ENCODE data around the gene ATXN3. TPM values are rescaled to one million over a fixed set of nuclear protein-coding genes. Genes with fewer than 3 reads are reported as not detected.
A peak's percentile ranks its signal among the peaks of the same experiment; 100 is the strongest.
"Not testable (repeated sequence)": the region's sequence is repeated elsewhere in the genome, so short reads cannot be mapped to it uniquely, and the experiment has no call there.

The ATXN3 gene
- total RNA-seq, 1 donor from 2014 or later, result 28.1 TPM

GRCh38 chr14:92088494-92088893 is 17.9 kb downstream of the ATXN3 start:
- DNase-seq (ENCODE audit: low spot score in 2 of 2) (no peak), FAIRE-seq (no peak)

GRCh38 chr14:92074555-92074954 is 31.8 kb downstream of the ATXN3 start:
- no peak for FAIRE-seq

GRCh38 chr14:92058006-92058917 is 48.1 kb downstream of the ATXN3 start:
- FAIRE-seq (no peak), DNase-seq (ENCODE audit: low spot score in 2 of 2) (no peak)

More at GRCh38 chr14:92074555-92074954, 31.8 kb downstream of the ATXN3 start:
- DNase-seq (ENCODE audit: low spot score in 2 of 2), result no peak

- DNase-seq (ENCODE audit: low spot score in 2 of 2), result no peak
- no peak for FAIRE-seq
Measured at GRCh38 chr14:92049781-92050180, 56.6 kb downstream of the ATXN3 start.

DNA sequence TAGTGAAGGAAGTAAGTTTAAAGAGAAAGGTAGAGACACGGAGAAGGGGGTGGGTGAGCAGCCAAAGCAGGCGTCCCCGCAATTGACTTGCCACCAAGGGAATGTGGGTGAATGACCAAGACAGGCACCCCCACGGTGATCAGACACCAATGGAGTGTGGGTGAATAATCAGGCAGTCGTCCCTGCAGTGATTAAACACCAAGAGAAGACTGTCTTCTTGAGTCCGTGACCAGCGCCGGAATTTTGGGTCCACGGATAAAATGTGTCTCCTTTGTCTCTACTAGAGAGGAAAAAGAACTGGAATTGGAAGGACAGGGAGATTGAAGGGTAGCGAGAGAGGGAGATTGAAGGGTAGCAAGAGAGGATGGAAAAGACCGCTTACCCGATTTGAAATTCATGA is 57.2 kb downstream of the ATXN3 start:
- not testable (repeated sequence) for DNase-seq (ENCODE audit: low spot score in 2 of 2); FAIRE-seq

DNA sequence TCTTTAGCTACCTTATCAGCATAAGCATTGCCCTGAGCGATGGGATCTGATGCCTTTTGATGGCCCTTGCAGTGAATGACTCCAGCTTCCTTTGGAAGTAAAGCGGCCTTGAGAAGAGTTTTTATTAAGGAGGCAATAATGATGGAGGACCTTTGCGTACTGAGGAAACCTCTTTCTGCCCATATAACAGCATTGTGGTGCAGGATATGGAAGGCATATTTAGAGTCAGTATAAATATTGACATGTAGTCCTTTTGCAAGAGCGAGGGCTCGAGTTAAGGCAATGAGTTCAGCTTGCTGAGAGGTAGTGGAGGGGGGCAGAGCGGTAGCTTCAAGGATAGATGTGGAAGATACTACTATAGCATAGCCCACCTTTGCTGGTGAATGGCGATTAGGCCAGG is 60.5 kb downstream of the ATXN3 start:
- FAIRE-seq; DNase-seq (ENCODE audit: low spot score in 2 of 2): not testable (repeated sequence)

- not testable (repeated sequence) for DNase-seq (ENCODE audit: low spot score in 2 of 2); FAIRE-seq
Measured at GRCh38 chr14:92041766-92042165, 64.6 kb downstream of the ATXN3 start.

GRCh38 chr14:92041203-92041602 is 65.2 kb downstream of the ATXN3 start:
- FAIRE-seq (no peak), DNase-seq (ENCODE audit: low spot score in 2 of 2) (no peak)

DNA sequence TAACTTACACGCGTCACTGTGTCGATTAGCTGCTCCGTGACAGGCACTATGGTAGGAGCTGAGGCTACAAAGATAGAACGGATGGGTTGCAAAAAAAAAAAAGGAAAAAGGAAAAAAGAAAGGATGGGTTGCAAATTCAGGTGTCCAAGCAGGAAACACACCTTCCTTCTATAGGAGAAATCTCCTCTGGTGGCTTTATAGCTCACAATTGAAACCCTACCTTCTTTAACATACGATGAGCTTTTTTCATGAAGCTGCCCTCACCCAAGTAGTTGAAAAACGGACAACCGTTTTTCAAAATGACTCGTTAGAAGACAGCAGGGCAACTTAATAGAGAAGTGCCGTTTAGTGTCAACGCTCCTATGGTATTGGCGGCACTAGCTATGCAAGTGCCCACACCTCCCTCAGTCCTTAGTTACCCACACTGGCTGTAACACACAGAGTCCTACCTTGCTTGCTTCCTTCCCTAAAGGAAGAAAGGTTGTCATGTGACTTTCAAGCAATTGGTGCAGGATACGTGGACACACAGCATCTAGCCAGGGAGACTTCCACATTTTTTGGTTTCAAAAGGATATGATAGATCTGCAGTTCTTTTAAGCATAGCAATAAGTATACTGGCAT is 65.8 kb downstream of the ATXN3 start:
- DNase-seq (ENCODE audit: low spot score in 2 of 2), result peak in 1 of 2 donors; percentile 40

DNA sequence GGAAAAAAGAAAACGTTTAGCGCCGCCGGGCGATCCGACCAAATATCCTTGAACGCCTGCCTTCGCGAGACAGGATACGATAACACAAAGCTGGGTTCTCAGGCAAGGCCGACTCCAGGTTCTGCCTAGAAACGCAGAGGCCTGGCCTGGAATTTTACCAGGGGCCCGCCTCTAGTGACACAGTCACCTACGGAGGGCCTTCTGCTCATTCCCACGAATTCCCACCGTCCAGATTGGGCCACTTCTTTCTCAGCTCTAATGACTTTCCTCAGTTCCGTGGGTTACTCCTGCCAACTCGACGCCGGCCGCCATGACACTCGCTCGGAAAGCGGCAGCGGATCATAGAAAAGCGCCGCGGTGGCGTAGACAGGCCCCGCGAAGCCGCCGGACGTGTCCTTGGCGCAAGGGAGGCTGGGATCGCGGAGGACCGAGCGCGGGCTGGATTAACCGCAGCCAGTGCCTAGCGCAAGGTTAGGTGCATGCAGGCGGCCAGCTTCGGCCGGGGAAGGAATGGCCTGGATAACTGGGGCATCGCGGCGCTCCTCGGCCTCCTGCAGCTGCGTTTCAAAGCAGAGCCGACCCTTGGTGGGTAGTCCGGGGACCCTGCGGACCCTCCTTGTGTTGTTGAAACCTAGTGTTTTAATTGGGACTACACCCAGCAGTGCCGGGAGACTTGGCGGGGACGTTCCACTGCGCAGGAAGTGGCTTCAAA is 66.5 kb downstream of the ATXN3 start, which contains the start of gene TRIP11:
TRIP11 (minus strand) TSS at position 341 of the 712 bp plus-strand sequence. CDS start 374 bp downstream, outside the sequence.
- DNase-seq (ENCODE audit: low spot score in 2 of 2), result peak; percentile 71 to 83
- FAIRE-seq, result no peak

More for the DNA sequence above, 65.8 kb downstream of the ATXN3 start:
- FAIRE-seq, result no peak

GRCh38 chr14:92039063-92039718 is 67.2 kb downstream of the ATXN3 start:
- FAIRE-seq, result no peak

GRCh38 chr14:92037989-92038388 is 68.4 kb downstream of the ATXN3 start:
- DNase-seq (ENCODE audit: low spot score in 2 of 2), result no peak
- FAIRE-seq, result no peak

More at GRCh38 chr14:92039063-92039718, 67.2 kb downstream of the ATXN3 start:
- peak in 1 of 2 donors; percentile 33 for DNase-seq (ENCODE audit: low spot score in 2 of 2)

GRCh38 chr14:92035890-92036289 is 70.5 kb downstream of the ATXN3 start:
- no peak for FAIRE-seq
- no peak for DNase-seq (ENCODE audit: low spot score in 2 of 2)

GRCh38 chr14:92033906-92034687 is 72.3 kb downstream of the ATXN3 start:
- FAIRE-seq, result no peak

GRCh38 chr14:92033433-92033832 is 72.9 kb downstream of the ATXN3 start:
- FAIRE-seq (no peak), DNase-seq (ENCODE audit: low spot score in 2 of 2) (no peak)

More at GRCh38 chr14:92033906-92034687, 72.3 kb downstream of the ATXN3 start:
- DNase-seq (ENCODE audit: low spot score in 2 of 2), result no peak

- FAIRE-seq, result no peak
- no peak for DNase-seq (ENCODE audit: low spot score in 2 of 2)
Measured at GRCh38 chr14:92026548-92027190, 79.7 kb downstream of the ATXN3 start.

- DNase-seq (ENCODE audit: low spot score in 2 of 2), result no peak
- FAIRE-seq, result no peak
Measured at GRCh38 chr14:92022036-92022435, 84.3 kb downstream of the ATXN3 start.

- FAIRE-seq, result no peak
- no peak for DNase-seq (ENCODE audit: low spot score in 2 of 2)
Measured at GRCh38 chr14:92021523-92021922, 84.9 kb downstream of the ATXN3 start.

- DNase-seq (ENCODE audit: low spot score in 2 of 2), result no peak
- FAIRE-seq, result no peak
Measured at GRCh38 chr14:92014040-92014439, 92.3 kb downstream of the ATXN3 start.

Data from frontal cortex (tissue), 4 donors.